ENCODE results near the gene ANGPT4.

- TF ChIP-seq, protein P1, sequence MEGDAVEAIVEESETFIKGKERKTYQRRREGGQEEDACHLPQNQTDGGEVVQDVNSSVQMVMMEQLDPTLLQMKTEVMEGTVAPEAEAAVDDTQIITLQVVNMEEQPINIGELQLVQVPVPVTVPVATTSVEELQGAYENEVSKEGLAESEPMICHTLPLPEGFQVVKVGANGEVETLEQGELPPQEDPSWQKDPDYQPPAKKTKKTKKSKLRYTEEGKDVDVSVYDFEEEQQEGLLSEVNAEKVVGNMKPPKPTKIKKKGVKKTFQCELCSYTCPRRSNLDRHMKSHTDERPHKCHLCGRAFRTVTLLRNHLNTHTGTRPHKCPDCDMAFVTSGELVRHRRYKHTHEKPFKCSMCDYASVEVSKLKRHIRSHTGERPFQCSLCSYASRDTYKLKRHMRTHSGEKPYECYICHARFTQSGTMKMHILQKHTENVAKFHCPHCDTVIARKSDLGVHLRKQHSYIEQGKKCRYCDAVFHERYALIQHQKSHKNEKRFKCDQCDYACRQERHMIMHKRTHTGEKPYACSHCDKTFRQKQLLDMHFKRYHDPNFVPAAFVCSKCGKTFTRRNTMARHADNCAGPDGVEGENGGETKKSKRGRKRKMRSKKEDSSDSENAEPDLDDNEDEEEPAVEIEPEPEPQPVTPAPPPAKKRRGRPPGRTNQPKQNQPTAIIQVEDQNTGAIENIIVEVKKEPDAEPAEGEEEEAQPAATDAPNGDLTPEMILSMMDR (IDR thresholded peaks at IDR 0.05 in 8 of 11, conservative IDR thresholded peaks at IDR 0.05 in 3 of 11) = no peak
- TF ChIP-seq POLR2AphosphoS5 (IDR thresholded peaks at IDR 0.05) = no peak
- no peak for TF ChIP-seq POLR2A (IDR thresholded peaks at IDR 0.05)
Observed at GRCh38 chr20:962683-963082, 46.5 kb upstream of the ANGPT4 start.

All from spleen (tissue), 7 donors.